ENCODE measurements around the gene ATP5F1A.

GRCh38 chr18:46072376-46072867 is 25.7 kb downstream of the ATP5F1A start:
- TF ChIP-seq POLR2A (IDR thresholded peaks at IDR 0.05) = no peak
- no peak for TF ChIP-seq CTCF (IDR thresholded peaks at IDR 0.05)

Data from prostate gland (tissue), 2 donors.